ENCODE measurements around the gene CFAP97D2.

Gene CFAP97D2

DNA sequence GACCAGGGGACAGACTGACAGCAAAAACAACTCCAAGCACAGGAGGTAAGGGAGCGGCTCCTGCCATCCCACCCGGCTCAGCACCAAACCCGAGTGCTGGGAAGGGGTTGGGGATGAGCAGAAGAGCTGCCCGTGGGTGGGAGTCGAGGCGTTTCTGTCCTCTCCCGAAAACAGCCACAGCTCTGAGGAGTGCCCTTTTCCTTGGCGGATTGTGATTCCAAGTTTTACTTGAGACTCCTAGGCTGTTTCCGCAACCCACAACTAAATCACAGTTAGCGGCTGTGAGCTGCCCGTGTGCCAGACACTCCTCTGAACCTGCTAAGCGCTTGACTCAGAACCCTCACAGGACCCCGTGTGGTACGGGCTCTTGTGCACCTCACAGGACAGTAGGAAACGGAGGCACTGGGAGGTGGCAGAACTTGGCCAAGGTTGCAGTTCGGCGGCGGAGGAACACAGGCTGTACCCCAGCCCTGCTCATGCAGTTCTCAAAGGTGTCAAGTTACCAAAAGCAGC, 21.4 kb downstream of the CFAP97D2 start:
- no peak for DNase-seq (ENCODE audit: low read depth)

DNA sequence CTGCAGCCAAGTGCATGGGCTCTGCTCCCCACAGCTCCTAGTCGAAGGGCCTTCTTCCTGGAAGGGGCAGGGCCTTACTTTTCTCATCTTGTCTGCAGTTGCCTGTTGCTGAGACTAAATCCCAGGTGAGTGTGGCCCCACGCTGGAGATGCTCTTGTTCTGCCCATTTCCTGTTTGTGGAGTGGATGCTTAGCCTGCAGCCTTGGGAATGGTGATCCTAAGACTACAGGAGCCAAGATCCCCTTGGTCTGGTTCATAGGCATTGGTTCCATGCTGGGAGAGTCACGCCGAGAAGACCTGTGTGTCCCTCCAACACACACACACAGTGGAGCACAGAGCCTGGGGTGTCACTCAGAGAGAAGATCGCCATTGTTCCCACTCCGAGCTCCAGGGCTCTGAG, 23.5 kb downstream of the CFAP97D2 start:
- no peak for DNase-seq (ENCODE audit: low read depth)

GRCh38 chr13:114203536-114203935, 24.5 kb downstream of the CFAP97D2 start:
- peak; percentile 25 for DNase-seq (ENCODE audit: low read depth)

DNA sequence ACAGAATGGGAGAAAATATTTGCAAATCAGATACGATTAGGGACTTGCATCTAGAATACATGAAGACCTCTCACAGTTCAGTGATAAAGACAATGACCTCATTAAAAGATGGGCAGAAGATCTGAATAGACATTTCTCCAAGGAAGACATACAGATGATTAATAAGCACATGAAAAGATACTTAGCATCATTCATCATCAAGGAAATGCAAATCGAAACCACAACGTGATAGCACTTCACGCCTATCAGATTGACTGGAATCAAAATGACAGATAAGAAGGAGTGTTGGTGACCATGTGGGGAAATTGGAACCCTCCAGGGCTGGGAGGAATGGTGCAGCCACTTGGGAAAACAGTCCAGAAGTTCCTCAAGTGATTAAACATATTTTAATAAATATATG, 25.8 kb downstream of the CFAP97D2 start:
- no peak for DNase-seq (ENCODE audit: low read depth)

- DNase-seq (ENCODE audit: low read depth), result no peak
Observed at GRCh38 chr13:114208134-114208533, 29.1 kb downstream of the CFAP97D2 start.

GRCh38 chr13:114211446-114212157, 32.5 kb downstream of the CFAP97D2 start:
- no peak for DNase-seq (ENCODE audit: low read depth)

GRCh38 chr13:114212158-114212495, 33.1 kb downstream of the CFAP97D2 start:
- DNase-seq (ENCODE audit: low read depth), result no peak

GRCh38 chr13:114213980-114214379, 34.9 kb downstream of the CFAP97D2 start:
- no peak for DNase-seq (ENCODE audit: low read depth)

DNA sequence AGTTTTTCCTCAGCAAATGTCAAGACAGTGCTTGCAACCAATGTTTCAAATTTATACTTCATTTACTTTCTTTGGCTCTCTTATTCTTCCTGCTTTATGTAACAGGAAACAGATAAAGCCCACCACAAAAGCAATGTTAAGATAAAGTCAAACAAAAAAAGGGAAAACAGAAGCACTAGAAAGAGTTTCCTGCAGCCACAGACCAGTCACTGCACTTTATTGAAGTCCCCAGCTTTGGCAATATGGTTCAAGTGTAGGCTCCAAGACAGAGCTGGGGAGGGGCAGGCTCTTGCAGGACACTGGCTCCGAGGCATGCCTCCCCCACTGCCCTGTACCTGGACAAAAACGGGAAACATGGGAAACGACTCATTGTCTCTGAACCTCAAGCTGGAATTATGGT, 40.3 kb downstream of the CFAP97D2 start:
- no peak for DNase-seq (ENCODE audit: low read depth)

DNA sequence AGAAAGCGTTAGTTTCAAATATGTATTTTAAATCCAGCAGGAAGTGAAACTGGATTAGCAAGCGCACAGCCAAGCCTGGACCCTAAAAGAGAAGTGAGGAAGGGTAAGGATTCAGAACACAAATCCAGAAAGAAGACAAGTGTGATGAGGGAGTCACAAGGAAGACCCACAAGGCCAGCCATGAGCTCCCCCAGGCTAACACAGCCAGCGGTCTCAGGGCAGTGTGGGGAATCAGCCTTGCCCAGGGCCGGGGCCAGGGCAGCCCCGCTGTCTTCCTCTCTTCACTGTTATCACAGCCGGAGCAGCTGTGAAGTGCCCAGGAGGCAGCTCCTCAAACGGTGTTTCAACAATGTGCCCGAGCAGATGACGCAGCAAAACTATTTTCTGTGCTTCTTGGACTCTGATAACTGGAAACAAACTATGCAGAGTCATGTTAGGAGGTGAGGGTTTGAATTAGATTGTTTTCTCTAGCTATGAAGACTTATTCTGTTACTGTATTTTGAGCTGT, 43.5 kb downstream of the CFAP97D2 start:
- DNase-seq (ENCODE audit: low read depth), result no peak

- DNase-seq (ENCODE audit: low read depth), result no peak
Observed at GRCh38 chr13:114224201-114224600, 45.1 kb downstream of the CFAP97D2 start.

DNA sequence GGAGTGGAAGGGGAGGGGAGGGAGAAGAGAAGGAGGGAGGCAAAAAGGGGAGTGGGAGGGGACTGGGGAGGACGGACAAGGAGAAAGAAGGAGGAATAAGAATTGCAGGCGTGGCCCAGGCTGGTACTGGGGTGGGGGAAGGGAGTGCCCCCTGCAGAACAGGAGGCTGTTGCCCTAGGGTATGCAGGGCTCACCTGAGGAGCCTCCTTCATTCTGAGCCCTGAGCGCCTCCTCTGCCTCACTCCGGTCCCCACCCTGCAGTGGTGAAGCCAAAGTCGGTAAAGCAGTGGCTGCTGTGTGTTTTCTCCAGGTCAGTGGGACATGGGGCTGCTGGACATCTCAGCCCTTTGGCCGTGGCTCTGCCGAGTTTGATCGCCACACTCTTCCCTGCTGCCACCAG, 46.6 kb downstream of the CFAP97D2 start:
- DNase-seq (ENCODE audit: low read depth), result no peak

- DNase-seq (ENCODE audit: low read depth), result no peak
Observed at GRCh38 chr13:114226088-114226487, 47.0 kb downstream of the CFAP97D2 start.

DNA sequence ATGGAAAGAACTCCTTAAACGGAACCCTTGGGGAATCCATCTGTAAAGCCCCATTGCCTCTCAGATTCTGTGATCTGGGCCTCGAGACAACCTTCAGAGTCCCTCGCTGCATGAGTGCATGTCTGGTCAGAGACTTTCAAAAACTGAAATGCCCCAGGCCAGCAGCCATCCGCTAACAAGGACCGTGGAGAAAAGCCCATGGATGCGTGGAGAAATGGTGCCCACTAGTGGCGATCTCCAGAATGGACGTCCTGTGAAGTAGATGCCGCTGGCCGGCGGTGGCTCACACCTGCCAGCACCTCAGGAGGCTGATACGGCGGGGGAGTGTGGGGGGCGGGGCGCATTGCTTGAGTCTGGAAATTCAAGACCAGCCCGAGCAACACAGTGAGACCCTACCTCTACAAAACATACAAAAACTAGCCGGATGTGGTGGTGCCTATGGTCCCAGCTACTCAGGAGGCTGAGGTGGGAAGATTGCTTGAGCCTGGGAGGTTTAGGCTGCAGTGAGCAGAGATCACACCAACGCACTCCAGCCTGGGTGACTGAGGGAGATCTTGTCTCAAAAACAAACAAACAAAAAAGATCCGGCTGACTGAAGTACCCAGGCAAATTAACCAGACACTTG, 47.8 kb downstream of the CFAP97D2 start:
- peak; percentile 75 for DNase-seq (ENCODE audit: low read depth)

DNA sequence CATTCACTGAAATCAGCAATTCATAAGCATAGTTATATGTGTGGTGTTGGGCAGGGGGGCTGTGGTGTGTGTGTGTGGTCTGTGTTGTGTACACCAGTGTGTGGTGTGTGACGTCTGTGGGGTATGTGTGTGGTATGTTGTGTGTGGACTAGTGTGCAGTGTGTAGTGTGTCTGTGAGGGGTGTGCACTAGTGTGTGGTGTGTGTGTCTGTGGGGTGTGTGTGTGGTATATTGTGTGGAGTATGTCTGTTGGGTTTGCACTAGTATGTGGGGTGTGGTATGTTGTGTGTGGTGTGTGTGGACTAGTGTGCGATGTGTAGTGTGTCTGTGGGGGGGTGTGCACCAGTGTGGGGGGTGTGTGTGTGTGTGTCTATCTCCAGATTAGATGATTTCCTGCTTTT, 48.5 kb downstream of the CFAP97D2 start:
- no peak for DNase-seq (ENCODE audit: low read depth)

DNA sequence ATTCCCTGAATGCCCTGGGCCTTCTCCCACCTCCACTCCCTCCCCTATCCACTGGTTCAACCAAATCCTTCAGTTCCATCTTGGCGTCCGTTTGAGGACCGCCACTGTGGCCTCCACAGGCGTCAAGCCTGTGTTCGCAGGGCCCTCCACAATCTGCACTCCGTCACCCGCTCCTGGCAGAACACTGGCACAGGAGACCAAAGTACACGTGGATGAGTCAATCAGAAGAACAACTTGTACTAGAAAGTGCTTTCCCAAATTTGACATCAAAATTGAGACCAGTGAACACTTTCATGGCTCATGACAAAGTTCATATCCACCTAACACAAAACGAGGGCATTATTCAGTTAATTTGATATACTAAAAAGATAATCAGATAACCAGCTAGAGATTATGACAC, 49.1 kb downstream of the CFAP97D2 start:
- DNase-seq (ENCODE audit: low read depth), result no peak

- DNase-seq (ENCODE audit: low read depth), result no peak
Observed at GRCh38 chr13:114229506-114229905, 50.4 kb downstream of the CFAP97D2 start.

DNA sequence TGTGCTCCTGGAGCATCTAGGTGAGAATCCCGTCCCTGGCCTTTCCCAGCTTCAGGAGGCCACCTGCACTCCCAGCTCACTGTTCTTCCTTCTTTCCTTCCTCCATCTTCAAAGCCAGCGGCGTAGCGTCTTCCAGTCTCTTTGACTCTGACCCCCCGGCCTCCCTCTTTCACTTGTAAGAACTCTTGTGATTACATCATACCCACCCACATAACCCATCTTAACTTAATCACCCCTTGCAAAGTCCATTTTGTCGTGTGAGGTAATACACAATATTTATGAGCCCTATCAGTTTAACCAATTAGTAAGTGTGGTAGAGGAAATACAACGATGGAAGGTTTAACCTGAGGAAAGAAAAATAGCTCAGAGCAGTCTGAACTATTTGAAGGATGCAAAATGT, 51.1 kb downstream of the CFAP97D2 start:
- DNase-seq (ENCODE audit: low read depth), result no peak

- no peak for DNase-seq (ENCODE audit: low read depth)
Observed at GRCh38 chr13:114230575-114230974, 51.5 kb downstream of the CFAP97D2 start.

DNA sequence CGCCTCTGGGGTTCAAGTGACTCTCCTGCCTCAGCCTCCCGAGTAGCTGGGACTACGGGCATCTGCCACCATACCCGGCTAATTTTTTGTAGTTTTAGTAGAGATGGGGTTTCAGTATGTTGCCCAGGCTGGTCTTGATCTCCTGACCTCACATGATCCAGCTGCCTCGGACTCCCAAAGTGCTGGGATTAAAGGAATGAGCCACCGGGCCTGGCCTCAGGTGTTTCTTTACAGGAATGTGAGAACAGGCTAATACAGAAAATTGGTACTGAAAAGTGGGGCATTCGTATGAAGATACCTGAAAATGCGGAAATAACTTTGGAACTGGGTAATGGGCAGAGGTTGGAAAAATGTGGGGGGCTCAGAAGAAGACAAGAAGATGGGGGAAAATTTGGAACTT, 52.8 kb downstream of the CFAP97D2 start:
- no peak for DNase-seq (ENCODE audit: low read depth)

GRCh38 chr13:114234266-114234644, 55.2 kb downstream of the CFAP97D2 start:
- no peak for DNase-seq (ENCODE audit: low read depth)

DNA sequence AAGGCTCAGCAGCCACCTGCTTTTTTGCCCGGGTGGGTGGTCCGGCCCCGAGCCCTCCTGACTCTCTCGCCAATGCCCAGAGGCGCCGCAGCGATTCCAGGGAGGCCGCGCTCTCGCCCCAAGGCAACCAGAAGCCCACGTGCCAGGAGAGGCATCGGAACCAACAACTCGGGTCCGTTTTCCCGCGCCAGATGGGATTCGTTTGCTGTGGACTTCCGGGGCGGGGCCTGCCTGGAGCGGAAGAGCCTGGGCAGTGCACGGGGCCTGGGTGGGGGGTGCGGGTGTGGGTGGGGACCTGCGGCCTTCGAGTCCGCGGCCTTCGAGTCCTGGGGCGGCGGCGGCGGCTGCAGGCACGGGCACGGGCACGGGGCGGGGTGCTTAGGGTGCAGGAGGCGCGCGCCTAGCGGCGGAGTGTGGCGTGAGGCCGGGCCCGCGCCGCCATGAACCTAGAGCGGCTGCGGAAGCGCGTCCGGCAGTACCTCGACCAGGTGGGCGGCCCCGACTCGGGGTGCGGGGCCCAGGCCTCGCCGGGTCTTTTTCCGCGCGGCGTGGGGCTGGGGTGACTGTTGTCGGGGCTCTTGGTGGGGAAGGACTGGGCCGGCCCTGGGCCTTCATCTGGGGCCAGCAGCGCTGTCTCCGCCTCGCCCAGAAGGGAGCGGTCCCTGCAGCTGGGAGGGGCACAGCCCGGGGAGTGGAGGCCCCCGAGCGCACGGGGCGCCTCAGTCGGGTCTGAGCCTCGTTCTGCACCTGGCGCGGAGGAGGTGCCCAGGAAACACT, 55.8 kb downstream of the CFAP97D2 start, which contains the start of gene CDC16:
Gene CDC16, plus strand, starts transcription at position 253 of the 777 bp plus-strand sequence. Its CDS starts 188 bp downstream, at position 441.
- peak; percentile 90 for DNase-seq (ENCODE audit: low read depth)

- no peak for DNase-seq (ENCODE audit: low read depth)
Observed at GRCh38 chr13:114235697-114236096, 56.6 kb downstream of the CFAP97D2 start.
